NAMALWA (cell line): ENCODE measurements around the gene HMX2.
A peak's percentile ranks its signal among the peaks of the same experiment; 100 is the strongest.
"Not testable (repeated sequence)": the region's sequence is repeated elsewhere in the genome, so short reads cannot be mapped to it uniquely, and the experiment has no call there.

Source experiments
- DNase-seq: peaks from one replicate; pipeline ENCODE4 v3.0.0-alpha.2; 2015; ENCODE audit warnings: low spot score

HMX2 gene

GRCh38 chr10:123153486-123154091 is 5.7 kb downstream of the HMX2 start:
- no peak for DNase-seq

- DNase-seq, result peak; percentile 99
These were observed 6.3 kb downstream of the HMX2 start, which contains the start of gene BUB3 for GRCh38 chr10:123154092-123154710. Gene BUB3, plus strand, starts transcription at chr10:123154402. Its CDS starts 516 bp downstream, at chr10:123154918.

GRCh38 chr10:123154711-123155505 is 7.0 kb downstream of the HMX2 start:
- peak; percentile 62 for DNase-seq

GRCh38 chr10:123156078-123156477 is 8.1 kb downstream of the HMX2 start:
- no peak for DNase-seq

- no peak for DNase-seq
These were observed 9.3 kb downstream of the HMX2 start for GRCh38 chr10:123157210-123157609.

GRCh38 chr10:123158682-123159081 is 10.7 kb downstream of the HMX2 start:
- no peak for DNase-seq

GRCh38 chr10:123160311-123160980 is 12.5 kb downstream of the HMX2 start:
- DNase-seq, result no peak

GRCh38 chr10:123164319-123164718 is 16.4 kb downstream of the HMX2 start:
- no peak for DNase-seq

- peak; percentile 15 for DNase-seq
These were observed 17.6 kb downstream of the HMX2 start for GRCh38 chr10:123165445-123166072.

GRCh38 chr10:123166618-123167017 is 18.7 kb downstream of the HMX2 start:
- DNase-seq, result no peak

GRCh38 chr10:123170961-123171360 is 23.0 kb downstream of the HMX2 start:
- DNase-seq, result no peak

- DNase-seq, result not testable (repeated sequence)
These were observed 23.7 kb downstream of the HMX2 start for GRCh38 chr10:123171616-123172015.

- DNase-seq, result no peak
These were observed 27.8 kb downstream of the HMX2 start for GRCh38 chr10:123175389-123176387.

GRCh38 chr10:123178390-123178789 is 30.5 kb downstream of the HMX2 start:
- DNase-seq, result not testable (repeated sequence)

GRCh38 chr10:123180101-123181090 is 32.5 kb downstream of the HMX2 start:
- no peak for DNase-seq

- DNase-seq, result no peak
These were observed 35.8 kb downstream of the HMX2 start for GRCh38 chr10:123183724-123184123.

GRCh38 chr10:123187781-123188180 is 39.8 kb downstream of the HMX2 start:
- no peak for DNase-seq

GRCh38 chr10:123191886-123192285 is 44.0 kb downstream of the HMX2 start:
- DNase-seq, result no peak

- DNase-seq, result no peak
These were observed 46.1 kb downstream of the HMX2 start for GRCh38 chr10:123194056-123194455.
